ENCODE results near the gene TRIM46. TPM values are rescaled to one million over a fixed set of nuclear protein-coding genes. Genes with fewer than 3 reads are reported as not detected.
"Not testable (repeated sequence)": the region's sequence is repeated elsewhere in the genome, so short reads cannot be mapped to it uniquely, and the experiment has no call there.

TRIM46 gene
- total RNA-seq, 4 donors from 2014 or later = 6.0 to 20.4 (median 12.7) TPM

DNA sequence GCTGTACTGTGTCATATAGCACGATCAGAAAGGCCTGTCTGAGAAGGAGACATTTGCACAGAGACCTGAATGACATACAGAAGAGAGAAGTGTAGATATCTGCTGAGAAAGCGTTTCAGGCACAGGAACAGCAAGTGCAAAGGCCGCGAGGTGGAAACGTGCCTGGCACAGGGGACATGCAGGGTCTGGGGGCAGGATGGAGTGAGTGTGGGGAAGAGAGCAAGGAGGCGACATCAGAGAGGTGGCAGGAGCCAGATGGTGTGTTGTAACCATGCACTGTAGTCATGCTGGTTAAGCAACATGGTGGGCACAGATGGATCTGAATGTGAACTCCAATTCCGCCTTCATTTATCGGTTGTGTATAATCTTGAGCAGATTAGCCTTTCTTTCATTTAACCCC lies 13.5 kb upstream of the TRIM46 start:
- Histone ChIP-seq H3K9me3 (no peaks in the 10 kb centered on the region), H3K27me3 (no peaks in the 10 kb centered on the region), H3K4me3 (no peak overlapping the region), H3K4me1 (no peaks in the 10 kb centered on the region), H3K36me3 (no peaks in the 10 kb centered on the region), H3K27ac (no peak overlapping the region)
- TF ChIP-seq EP300 (IDR thresholded peaks at IDR 0.05) (no peak), POLR2A (IDR thresholded peaks at IDR 0.05) (no peak)
- TF ChIP-seq, protein P1, sequence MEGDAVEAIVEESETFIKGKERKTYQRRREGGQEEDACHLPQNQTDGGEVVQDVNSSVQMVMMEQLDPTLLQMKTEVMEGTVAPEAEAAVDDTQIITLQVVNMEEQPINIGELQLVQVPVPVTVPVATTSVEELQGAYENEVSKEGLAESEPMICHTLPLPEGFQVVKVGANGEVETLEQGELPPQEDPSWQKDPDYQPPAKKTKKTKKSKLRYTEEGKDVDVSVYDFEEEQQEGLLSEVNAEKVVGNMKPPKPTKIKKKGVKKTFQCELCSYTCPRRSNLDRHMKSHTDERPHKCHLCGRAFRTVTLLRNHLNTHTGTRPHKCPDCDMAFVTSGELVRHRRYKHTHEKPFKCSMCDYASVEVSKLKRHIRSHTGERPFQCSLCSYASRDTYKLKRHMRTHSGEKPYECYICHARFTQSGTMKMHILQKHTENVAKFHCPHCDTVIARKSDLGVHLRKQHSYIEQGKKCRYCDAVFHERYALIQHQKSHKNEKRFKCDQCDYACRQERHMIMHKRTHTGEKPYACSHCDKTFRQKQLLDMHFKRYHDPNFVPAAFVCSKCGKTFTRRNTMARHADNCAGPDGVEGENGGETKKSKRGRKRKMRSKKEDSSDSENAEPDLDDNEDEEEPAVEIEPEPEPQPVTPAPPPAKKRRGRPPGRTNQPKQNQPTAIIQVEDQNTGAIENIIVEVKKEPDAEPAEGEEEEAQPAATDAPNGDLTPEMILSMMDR (IDR thresholded peaks at IDR 0.05) = no peak
- 73 to 81% methylated on average over 8 of the region's 8 CpGs for WGBS, 2 donors
- no peak for DNase-seq (ENCODE audit: low spot score in 2 of 2)

DNA sequence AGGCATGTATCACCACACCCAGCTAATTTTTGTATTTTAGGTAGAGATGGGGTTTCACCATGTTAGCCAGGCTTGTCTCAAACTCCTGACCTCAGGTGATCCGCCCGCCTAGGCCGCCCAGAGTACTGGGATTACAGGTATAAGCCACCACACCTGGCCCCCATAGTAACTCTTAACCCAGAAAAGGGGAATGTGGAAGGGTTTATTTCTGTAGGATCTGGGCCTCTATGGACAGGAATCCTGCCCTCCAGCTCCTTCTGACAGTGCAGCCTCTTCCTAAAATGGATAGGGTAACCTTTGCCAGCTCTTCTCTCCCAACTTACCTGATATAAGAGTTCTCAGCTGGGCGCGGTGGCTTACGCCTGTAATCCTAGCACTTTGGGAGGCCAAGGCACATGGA lies 11.0 kb upstream of the TRIM46 start:
- H3K9me3 ChIP-seq; H3K27ac ChIP-seq; H3K36me3 ChIP-seq; DNase-seq (ENCODE audit: low spot score in 2 of 2); H3K4me3 ChIP-seq; H3K27me3 ChIP-seq: not testable (repeated sequence)
- H3K4me1 ChIP-seq = peaks cover 0 to 19% (median 12%) of the 10 kb centered on the region in 4 donors
- 96 to 99% methylated on average over 6 of the region's 6 CpGs for WGBS, 2 donors

DNA sequence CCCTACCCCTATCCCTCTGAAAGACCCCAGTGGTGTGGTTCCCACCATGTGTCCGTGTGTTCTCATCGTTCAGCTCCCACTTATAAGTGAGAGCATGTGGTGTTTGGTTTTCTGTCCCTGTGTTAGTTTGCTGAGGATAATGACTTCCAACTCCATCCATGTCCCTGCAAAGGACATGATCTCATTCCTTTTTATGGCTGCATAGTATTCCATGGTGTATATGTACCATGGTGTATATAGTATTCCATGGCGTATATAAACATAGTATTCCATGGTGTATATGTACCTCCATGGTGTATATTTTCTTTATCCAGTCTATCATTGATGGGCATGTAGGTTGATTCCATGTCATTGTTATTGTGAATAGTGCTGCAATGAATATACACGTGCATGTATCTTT lies 9.9 kb upstream of the TRIM46 start:
- DNase-seq (ENCODE audit: low spot score in 2 of 2); H3K27me3 ChIP-seq; H3K36me3 ChIP-seq; H3K9me3 ChIP-seq; H3K27ac ChIP-seq; H3K4me3 ChIP-seq: not testable (repeated sequence)
- H3K4me1 ChIP-seq = peaks cover 0 to 24% (median 14%) of the 10 kb centered on the region in 4 donors
- 96 to 98% methylated on average over 4 of the region's 4 CpGs for WGBS, 2 donors

GRCh38 chr1:155164625-155165024 lies 9.0 kb upstream of the TRIM46 start:
- H3K27me3 ChIP-seq; H3K4me3 ChIP-seq; H3K9me3 ChIP-seq; H3K27ac ChIP-seq; DNase-seq (ENCODE audit: low spot score in 2 of 2): not testable (repeated sequence)
- WGBS, 2 donors = 93 to 96% methylated on average over 11 of the region's 11 CpGs
- H3K36me3 ChIP-seq = peaks cover 0 to 14% (median 0%) of the 10 kb centered on the region in 3 donors
- peaks cover 0 to 24% (median 14%) of the 10 kb centered on the region in 4 donors for H3K4me1 ChIP-seq

DNA sequence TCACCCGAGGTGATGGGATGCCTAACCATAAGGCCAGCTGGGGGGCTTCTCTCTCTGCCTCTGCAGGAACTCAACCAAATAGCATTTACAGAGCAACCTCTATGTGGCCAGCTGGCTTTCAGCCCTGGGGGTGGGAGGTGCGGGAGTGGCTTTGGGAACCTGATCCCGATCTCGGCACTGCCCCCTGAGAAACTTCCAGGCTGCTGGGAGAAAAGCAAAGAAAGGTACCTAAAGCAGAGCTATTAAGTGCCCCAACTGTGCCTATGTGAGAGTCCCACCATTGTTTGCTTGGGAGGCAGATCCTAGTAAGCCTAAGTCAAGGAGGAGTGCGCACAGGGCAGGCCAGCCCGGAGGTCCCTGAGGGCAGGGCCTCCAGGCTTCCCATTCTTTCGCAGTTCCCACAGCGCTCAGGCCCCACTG lies 7.6 kb upstream of the TRIM46 start:
- Histone ChIP-seq H3K27ac (peak overlapping the region in 1 of 4 donors; percentile 71), H3K36me3 (peaks cover 0 to 27% (median 0%) of the 10 kb centered on the region in 3 donors), H3K4me1 (peaks cover 0 to 24% (median 14%) of the 10 kb centered on the region in 4 donors), H3K9me3 (no peaks in the 10 kb centered on the region), H3K4me3 (no peak overlapping the region), H3K27me3 (no peaks in the 10 kb centered on the region)
- WGBS, 2 donors = 43 to 48% methylated on average over 7 to 8 of the region's 8 CpGs
- TF ChIP-seq POLR2A (IDR thresholded peaks at IDR 0.05) (no peak), EP300 (IDR thresholded peaks at IDR 0.05) (no peak)
- TF ChIP-seq, protein P1 (IDR thresholded peaks at IDR 0.05) = no peak
- no peak for DNase-seq (ENCODE audit: low spot score in 2 of 2)

GRCh38 chr1:155166471-155167165 lies 7.0 kb upstream of the TRIM46 start:
- no peaks in the 10 kb centered on the region for H3K27me3 ChIP-seq
- H3K4me3 ChIP-seq = no peak overlapping the region
- no peak for DNase-seq (ENCODE audit: low spot score in 2 of 2)
- H3K4me1 ChIP-seq = peaks cover 0 to 24% (median 14%) of the 10 kb centered on the region in 4 donors
- H3K27ac ChIP-seq = peak overlapping the region in 2 of 4 donors; percentile 65 to 71
- WGBS, 2 donors = 10 to 12% methylated on average over 24 to 27 of the region's 27 CpGs
- H3K36me3 ChIP-seq = peaks cover 0 to 27% (median 0%) of the 10 kb centered on the region in 3 donors
- peak in 1 of 2 donors; percentile 25 for TF ChIP-seq EP300 (IDR thresholded peaks at IDR 0.05)
- TF ChIP-seq, protein P1 (IDR thresholded peaks at IDR 0.05) = no peak
- no peaks in the 10 kb centered on the region for H3K9me3 ChIP-seq

Data from tibial nerve (tissue), 4 donors.